Measurements from ENCODE around the gene FAM210A.

Gene FAM210A

DNA sequence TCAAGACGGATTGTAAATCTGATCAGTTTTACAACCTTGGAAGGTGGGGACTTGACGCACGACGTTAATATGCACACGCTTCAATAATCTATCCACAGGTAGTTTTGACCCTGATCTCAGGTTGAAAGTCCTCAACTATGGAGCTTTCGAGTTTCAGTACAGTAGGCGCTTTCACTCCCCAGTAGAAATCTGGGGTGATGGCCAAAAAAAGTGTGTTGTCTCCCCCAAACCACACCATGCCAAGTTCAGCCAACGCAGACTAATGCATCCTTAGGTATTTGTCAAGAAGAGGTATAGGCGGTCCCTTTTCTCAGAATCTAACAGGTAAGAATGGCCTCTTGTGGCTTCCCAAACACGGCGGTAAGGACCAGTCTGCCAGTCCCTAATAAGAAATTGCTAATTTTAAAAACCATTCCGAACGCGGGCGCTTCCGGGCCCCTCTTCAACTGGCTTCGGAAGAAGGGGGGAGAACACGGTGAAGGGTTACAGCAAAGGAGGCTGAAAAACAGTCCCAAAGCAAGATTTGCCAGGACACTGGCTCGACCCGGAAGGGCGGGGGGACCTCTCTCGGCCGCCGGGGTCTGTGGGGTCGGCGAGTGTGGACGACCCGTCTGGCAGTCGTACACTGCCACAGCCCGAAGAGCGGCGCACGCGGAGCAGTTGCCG lies 659 bp downstream of the FAM210A start:
- TF ChIP-seq, protein P1, sequence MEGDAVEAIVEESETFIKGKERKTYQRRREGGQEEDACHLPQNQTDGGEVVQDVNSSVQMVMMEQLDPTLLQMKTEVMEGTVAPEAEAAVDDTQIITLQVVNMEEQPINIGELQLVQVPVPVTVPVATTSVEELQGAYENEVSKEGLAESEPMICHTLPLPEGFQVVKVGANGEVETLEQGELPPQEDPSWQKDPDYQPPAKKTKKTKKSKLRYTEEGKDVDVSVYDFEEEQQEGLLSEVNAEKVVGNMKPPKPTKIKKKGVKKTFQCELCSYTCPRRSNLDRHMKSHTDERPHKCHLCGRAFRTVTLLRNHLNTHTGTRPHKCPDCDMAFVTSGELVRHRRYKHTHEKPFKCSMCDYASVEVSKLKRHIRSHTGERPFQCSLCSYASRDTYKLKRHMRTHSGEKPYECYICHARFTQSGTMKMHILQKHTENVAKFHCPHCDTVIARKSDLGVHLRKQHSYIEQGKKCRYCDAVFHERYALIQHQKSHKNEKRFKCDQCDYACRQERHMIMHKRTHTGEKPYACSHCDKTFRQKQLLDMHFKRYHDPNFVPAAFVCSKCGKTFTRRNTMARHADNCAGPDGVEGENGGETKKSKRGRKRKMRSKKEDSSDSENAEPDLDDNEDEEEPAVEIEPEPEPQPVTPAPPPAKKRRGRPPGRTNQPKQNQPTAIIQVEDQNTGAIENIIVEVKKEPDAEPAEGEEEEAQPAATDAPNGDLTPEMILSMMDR (conservative IDR thresholded peaks at IDR 0.05; ENCODE audit: control insufficient read depth, insufficient read depth, low read depth, low read length), result no peak
- DNase-seq (ENCODE audit: low read depth), result peak; percentile 20
- peak overlapping the region; percentile 92 for H3K4me3 ChIP-seq (ENCODE audit: control insufficient read depth, low read depth, low read length)

DNA sequence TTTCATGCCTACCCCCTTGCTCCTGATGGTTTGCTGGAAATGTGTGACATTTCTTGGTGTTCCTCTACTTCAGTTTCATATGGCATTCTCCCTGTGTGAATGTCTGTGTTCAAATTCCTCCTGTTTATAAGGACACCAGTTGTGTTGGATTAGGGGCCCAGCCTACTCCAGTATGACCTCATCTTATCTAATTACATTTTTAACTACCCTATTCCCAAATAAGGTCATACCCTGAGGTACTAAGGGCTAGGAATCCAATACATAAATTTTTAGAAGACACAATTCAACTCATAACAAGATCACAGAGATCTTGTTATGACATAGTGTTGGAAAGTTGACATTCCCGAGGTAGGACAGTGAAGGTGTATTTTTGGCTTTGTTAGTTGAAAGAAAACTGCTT lies 5.5 kb downstream of the FAM210A start:
- no peak overlapping the region for H3K4me3 ChIP-seq (ENCODE audit: control insufficient read depth, low read depth, low read length)
- TF ChIP-seq, protein P1 (conservative IDR thresholded peaks at IDR 0.05; ENCODE audit: control insufficient read depth, insufficient read depth, low read depth, low read length), result no peak
- no peak for DNase-seq (ENCODE audit: low read depth)

GRCh38 chr18:13720123-13720522 lies 6.2 kb downstream of the FAM210A start:
- TF ChIP-seq, protein P1 (conservative IDR thresholded peaks at IDR 0.05; ENCODE audit: control insufficient read depth, insufficient read depth, low read depth, low read length), result no peak

DNA sequence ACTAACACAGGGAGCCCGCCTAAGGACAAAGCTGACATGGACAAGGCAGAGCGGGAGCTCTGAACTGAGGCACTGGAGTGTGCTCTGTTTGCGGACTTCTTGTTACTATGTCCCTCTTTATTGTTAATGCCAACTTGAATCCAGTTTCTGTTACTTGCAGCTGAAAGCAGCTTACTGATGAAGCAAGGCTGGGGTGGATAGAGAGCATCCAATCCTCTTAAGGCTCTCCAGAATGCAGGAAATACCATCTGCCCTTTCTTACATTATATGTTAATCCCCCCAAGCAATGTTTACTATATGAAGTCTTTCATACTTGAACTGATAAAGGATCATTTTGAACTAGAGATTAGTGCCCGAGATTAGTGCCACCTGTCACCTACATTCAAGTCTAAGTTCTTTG lies 9.4 kb downstream of the FAM210A start:
- no peak for DNase-seq (ENCODE audit: low read depth)
- TF ChIP-seq, protein P1 (conservative IDR thresholded peaks at IDR 0.05; ENCODE audit: control insufficient read depth, insufficient read depth, low read depth, low read length), result no peak
- H3K4me3 ChIP-seq (ENCODE audit: control insufficient read depth, low read depth, low read length), result no peak overlapping the region

More at GRCh38 chr18:13720123-13720522, 6.2 kb downstream of the FAM210A start:
- no peak overlapping the region for H3K4me3 ChIP-seq (ENCODE audit: control insufficient read depth, low read depth, low read length)
- DNase-seq (ENCODE audit: low read depth), result no peak

GRCh38 chr18:13715330-13715729 lies 11.0 kb downstream of the FAM210A start:
- DNase-seq (ENCODE audit: low read depth), result no peak
- no peak overlapping the region for H3K4me3 ChIP-seq (ENCODE audit: control insufficient read depth, low read depth, low read length)
- TF ChIP-seq, protein P1 (conservative IDR thresholded peaks at IDR 0.05; ENCODE audit: control insufficient read depth, insufficient read depth, low read depth, low read length), result no peak

- DNase-seq (ENCODE audit: low read depth), result no peak
- TF ChIP-seq, protein P1 (conservative IDR thresholded peaks at IDR 0.05; ENCODE audit: control insufficient read depth, insufficient read depth, low read depth, low read length), result no peak
- no peak overlapping the region for H3K4me3 ChIP-seq (ENCODE audit: control insufficient read depth, low read depth, low read length)
Observed at GRCh38 chr18:13713455-13714055, 12.8 kb downstream of the FAM210A start.

All from fibroblast of mammary gland (primary cell).